GM18951 (cell line): ENCODE data around the gene MIOX.

Experiments
- POLR2A ChIP-seq: IDR thresholded peaks from 4 replicates; pipeline ENCODE4 v1.6.1; 2011; ENCODE audit warnings: mild to moderate bottlenecking; ENCODE audit not compliant: insufficient read length, insufficient read depth; ENCODE audit errors: extremely low read depth
- in situ Hi-C: fragments of 300-500 bp; cut with MboI; formaldehyde crosslinking; loops from one replicate; pipeline ENCODE4 v1.12.0; 2022; ENCODE audit warnings: low sequenced_read_pairs, mixed read lengths, inconsistent platforms; ENCODE audit not compliant: unreplicated experiment

MIOX gene

GRCh38 chr22:50502096-50502495, 15.4 kb downstream of the MIOX start:
- TF ChIP-seq POLR2A: no peak

GRCh38 chr22:50502628-50503474, 16.2 kb downstream of the MIOX start:
- in situ Hi-C loops: loop anchor here (10.0 kb wide), 1 partner anchor 228 kb away; the partner anchor contains the start of gene MAPK11
- TF ChIP-seq POLR2A: no peak

More at GRCh38 chr22:50502096-50502495, 15.4 kb downstream of the MIOX start:
- in situ Hi-C loops: loop anchor here (10.0 kb wide), 1 partner anchor 227 kb away; the partner anchor contains the start of gene MAPK11

- in situ Hi-C loops: loop anchor here (10.0 kb wide), 1 partner anchor 229 kb away; the partner anchor contains the start of gene MAPK11
- TF ChIP-seq POLR2A: no peak
Observed at GRCh38 chr22:50503475-50504145, 17.0 kb downstream of the MIOX start.

- TF ChIP-seq POLR2A: no peak
- in situ Hi-C loops: loop anchor here (10.0 kb wide), 1 partner anchor 230 kb away; the partner anchor contains the start of gene MAPK11
Observed at GRCh38 chr22:50504369-50505211, 17.9 kb downstream of the MIOX start.

- in situ Hi-C loops: loop anchor here (10.0 kb wide), 1 partner anchor 231 kb away; the partner anchor contains the start of gene MAPK11
- no peak for TF ChIP-seq POLR2A
Observed at GRCh38 chr22:50505276-50505775, 18.7 kb downstream of the MIOX start.

GRCh38 chr22:50505776-50506610, 19.3 kb downstream of the MIOX start:
- TF ChIP-seq POLR2A: no peak
- in situ Hi-C loops: loop anchor here (10.0 kb wide), 1 partner anchor 231 kb away; the partner anchor contains the start of gene MAPK11

GRCh38 chr22:50506611-50507420, 20.2 kb downstream of the MIOX start:
- no peak for TF ChIP-seq POLR2A
- in situ Hi-C loops: loop anchor here (10.0 kb wide), 1 partner anchor 232 kb away; the partner anchor contains the start of gene MAPK11

- peak; percentile 80 for TF ChIP-seq POLR2A
Observed at GRCh38 chr22:50507421-50507990, 20.8 kb downstream of the MIOX start, which contains the start of gene LMF2. LMF2 (minus strand) TSS chr22:50507702; CDS start chr22:50507675, 27 bp downstream.

GRCh38 chr22:50507991-50508884, 21.6 kb downstream of the MIOX start, which contains the start of gene NCAPH2:
NCAPH2 (plus strand) TSS chr22:50508224; CDS start chr22:50508338, 114 bp downstream.
- in situ Hi-C loops: loop anchor here (10.0 kb wide), 1 partner anchor 233 kb away; the partner anchor contains the start of gene MAPK11
- peak; percentile 87 for TF ChIP-seq POLR2A

More at GRCh38 chr22:50507421-50507990, 20.8 kb downstream of the MIOX start, which contains the start of gene LMF2:
- in situ Hi-C loops: loop anchor here (10.0 kb wide), 1 partner anchor 233 kb away; the partner anchor contains the start of gene MAPK11
